ENCODE measurements around the gene DLGAP1. TPM values are rescaled to one million over a fixed set of nuclear protein-coding genes. Genes with fewer than 3 reads are reported as not detected.

DLGAP1 gene
- total and polyA plus RNA-seq, 9 donors = 2.0 to 42.7 (median 3.8) TPM

DNA sequence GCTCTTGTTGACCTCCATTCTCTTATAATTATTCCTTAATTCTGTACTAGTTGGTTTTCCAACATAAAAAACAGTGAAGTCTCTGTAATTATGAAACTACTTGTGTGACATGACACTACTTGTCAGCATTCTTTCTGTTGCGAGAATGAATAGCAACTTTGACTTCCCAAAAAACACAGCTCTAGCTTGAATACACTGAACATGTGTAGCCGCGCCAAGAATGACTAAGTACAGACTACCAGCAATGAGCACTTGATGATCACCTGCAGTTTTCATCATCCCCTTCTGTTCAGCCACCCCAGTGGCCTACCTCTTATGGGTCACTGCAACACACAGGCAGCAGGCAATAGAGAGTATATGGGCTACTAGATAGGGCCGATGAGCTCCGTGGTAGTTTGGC lies 775.9 kb downstream of the DLGAP1 start:
- DNase-seq = no peak
- H3K27ac ChIP-seq = no peak overlapping the region
- TF ChIP-seq POLR2A (IDR thresholded peaks at IDR 0.05) (no peak), EP300 (IDR thresholded peaks at IDR 0.05) (no peak)
- TF ChIP-seq, protein P1, sequence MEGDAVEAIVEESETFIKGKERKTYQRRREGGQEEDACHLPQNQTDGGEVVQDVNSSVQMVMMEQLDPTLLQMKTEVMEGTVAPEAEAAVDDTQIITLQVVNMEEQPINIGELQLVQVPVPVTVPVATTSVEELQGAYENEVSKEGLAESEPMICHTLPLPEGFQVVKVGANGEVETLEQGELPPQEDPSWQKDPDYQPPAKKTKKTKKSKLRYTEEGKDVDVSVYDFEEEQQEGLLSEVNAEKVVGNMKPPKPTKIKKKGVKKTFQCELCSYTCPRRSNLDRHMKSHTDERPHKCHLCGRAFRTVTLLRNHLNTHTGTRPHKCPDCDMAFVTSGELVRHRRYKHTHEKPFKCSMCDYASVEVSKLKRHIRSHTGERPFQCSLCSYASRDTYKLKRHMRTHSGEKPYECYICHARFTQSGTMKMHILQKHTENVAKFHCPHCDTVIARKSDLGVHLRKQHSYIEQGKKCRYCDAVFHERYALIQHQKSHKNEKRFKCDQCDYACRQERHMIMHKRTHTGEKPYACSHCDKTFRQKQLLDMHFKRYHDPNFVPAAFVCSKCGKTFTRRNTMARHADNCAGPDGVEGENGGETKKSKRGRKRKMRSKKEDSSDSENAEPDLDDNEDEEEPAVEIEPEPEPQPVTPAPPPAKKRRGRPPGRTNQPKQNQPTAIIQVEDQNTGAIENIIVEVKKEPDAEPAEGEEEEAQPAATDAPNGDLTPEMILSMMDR (IDR thresholded peaks at IDR 0.05) = no peak
- WGBS, 3 donors = 96 to 97% (median 96%) methylated on average over 5 of the region's 5 CpGs
- no peaks in the 10 kb centered on the region for H3K9me3 ChIP-seq
- no peak overlapping the region for H3K4me3 ChIP-seq
- no peaks in the 10 kb centered on the region for H3K4me1 ChIP-seq (ENCODE audit: insufficient read depth)
- H3K27me3 ChIP-seq = no peaks in the 10 kb centered on the region
- H3K36me3 ChIP-seq = no peaks in the 10 kb centered on the region
- intact Hi-C loops (cut with DNase I) = no loop called here

DNA sequence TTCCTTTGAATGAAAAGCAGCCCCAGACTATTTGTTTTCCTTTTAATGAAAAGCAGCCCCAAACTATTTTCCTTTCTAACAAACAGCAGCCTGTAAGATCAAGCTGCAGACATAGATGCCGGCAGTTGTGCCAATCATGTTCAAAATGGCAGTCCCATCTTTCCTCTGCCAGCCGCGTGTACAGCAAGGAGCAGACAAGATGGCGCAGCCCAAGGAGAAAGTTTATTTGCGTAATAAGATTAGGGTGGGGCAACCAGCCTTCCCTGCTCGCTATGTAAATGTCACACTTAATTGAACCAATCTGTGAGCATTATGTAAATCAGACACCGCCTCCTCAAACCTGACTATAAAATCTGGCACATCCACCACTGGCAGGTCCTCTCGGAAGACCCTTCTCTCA lies 779.1 kb downstream of the DLGAP1 start:
- no peaks in the 10 kb centered on the region for H3K9me3 ChIP-seq
- 95 to 97% (median 96%) methylated on average over 8 of the region's 8 CpGs for WGBS, 3 donors
- H3K4me3 ChIP-seq = no peak overlapping the region
- DNase-seq = no peak
- TF ChIP-seq EP300 (IDR thresholded peaks at IDR 0.05) = no peak
- TF ChIP-seq, protein P1 (IDR thresholded peaks at IDR 0.05) = no peak
- no peak for TF ChIP-seq POLR2A (IDR thresholded peaks at IDR 0.05)
- H3K27ac ChIP-seq = no peak overlapping the region
- no peaks in the 10 kb centered on the region for H3K27me3 ChIP-seq
- no peaks in the 10 kb centered on the region for H3K4me1 ChIP-seq (ENCODE audit: insufficient read depth)
- intact Hi-C loops (cut with DNase I) = no loop called here
- no peaks in the 10 kb centered on the region for H3K36me3 ChIP-seq

DNA sequence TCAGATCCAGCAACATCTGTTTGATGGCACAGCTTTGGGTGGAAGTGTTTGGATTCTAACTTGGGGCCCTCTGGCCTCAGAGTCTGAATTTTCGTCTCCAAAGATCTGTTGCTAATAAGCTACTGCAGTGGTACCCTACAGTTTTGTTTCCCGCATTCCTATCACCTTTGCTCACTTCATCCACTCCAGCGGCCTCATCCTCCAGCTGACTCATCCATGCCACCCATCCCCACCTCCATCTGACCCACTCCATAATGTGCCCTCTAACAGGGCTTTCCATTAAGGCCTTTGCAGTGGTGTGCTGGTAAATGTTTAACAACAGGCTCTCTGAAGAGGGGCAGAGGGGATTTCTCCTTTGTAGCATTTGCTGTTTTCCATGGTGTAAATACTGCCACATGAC lies 779.7 kb downstream of the DLGAP1 start:
- Histone ChIP-seq H3K4me3 (no peak overlapping the region), H3K9me3 (no peaks in the 10 kb centered on the region), H3K4me1 (ENCODE audit: insufficient read depth) (no peaks in the 10 kb centered on the region), H3K27ac (no peak overlapping the region), H3K27me3 (no peaks in the 10 kb centered on the region), H3K36me3 (no peaks in the 10 kb centered on the region)
- TF ChIP-seq EP300 (IDR thresholded peaks at IDR 0.05) = no peak
- TF ChIP-seq, protein P1 (IDR thresholded peaks at IDR 0.05) = no peak
- TF ChIP-seq POLR2A (IDR thresholded peaks at IDR 0.05) = no peak
- no peak for DNase-seq
- intact Hi-C loops (cut with DNase I) = no loop called here
- WGBS, 3 donors = 95 to 98% (median 97%) methylated on average over 3 of the region's 3 CpGs

DNA sequence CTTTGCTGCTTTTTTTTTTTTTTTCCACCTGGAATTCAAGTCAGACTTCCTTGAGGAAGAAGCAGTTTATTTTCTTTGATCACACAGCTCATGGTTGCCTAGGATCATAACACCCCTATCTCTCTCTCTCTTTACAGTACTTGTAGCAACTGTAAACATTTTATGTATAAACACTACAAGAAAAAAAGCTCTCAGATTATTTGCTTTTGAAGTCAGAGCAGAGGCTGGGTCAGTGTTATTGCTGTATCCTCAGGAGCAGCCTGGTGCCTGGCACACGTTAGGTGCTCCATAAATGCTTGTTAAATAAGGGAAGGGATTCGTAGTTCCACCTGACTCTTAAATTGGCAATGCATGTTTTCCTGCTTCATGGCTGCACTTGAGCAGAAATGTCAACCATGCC lies 783.9 kb downstream of the DLGAP1 start:
- Histone ChIP-seq H3K36me3 (no peaks in the 10 kb centered on the region), H3K27ac (no peak overlapping the region), H3K4me3 (no peak overlapping the region), H3K27me3 (no peaks in the 10 kb centered on the region), H3K4me1 (ENCODE audit: insufficient read depth) (no peaks in the 10 kb centered on the region), H3K9me3 (no peaks in the 10 kb centered on the region)
- WGBS, 3 donors = 42 to 69% (median 62%) methylated on average over 2 of the region's 2 CpGs
- TF ChIP-seq EP300 (IDR thresholded peaks at IDR 0.05) = no peak
- TF ChIP-seq POLR2A (IDR thresholded peaks at IDR 0.05) = no peak
- TF ChIP-seq, protein P1 (IDR thresholded peaks at IDR 0.05) = no peak
- no peak for DNase-seq
- intact Hi-C loops (cut with DNase I) = no loop called here
